ENCODE results near the gene REEP1. TPM values are rescaled to one million over a fixed set of nuclear protein-coding genes. Genes with fewer than 3 reads are reported as not detected.

The REEP1 gene
- total RNA-seq, 3 donors from 2014 or later = 3.8 to 50.3 (median 6.1) TPM

- no peak for ATAC-seq
- DNase-seq = no peak
- Histone ChIP-seq H3K9me3 (no peaks in the 10 kb centered on the region), H3K4me3 (no peak overlapping the region), H3K36me3 (ENCODE audit: low read depth) (no peaks in the 10 kb centered on the region), H3K4me1 (ENCODE audit: low read depth) (no peaks in the 10 kb centered on the region)
- TF ChIP-seq CTCF (IDR thresholded peaks at IDR 0.05) = no peak
- intact Hi-C loops (cut with DNase I, micrococcal nuclease) = no loop called here
These were observed 104.0 kb downstream of the REEP1 start for GRCh38 chr2:86233436-86233835.

DNA sequence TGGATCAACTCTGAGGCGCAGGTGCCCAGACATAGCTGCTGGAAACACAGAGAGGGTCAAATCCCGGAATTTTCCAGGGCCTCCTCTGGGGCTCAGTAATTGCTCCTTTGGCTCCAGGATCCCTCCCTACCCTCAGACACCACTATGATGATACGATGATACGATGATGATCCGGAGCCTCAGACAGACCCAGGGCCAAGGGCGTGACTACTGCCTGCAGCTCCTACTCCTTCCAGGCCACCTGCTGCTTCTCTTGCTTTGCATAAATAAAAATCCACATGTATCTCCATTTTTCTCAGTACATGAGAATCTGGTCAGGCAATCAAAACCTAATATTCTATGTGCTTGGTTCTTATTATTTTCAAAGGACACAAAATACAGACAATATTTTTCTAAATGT lies 104.5 kb downstream of the REEP1 start:
- ATAC-seq = no peak
- Histone ChIP-seq H3K9me3 (no peaks in the 10 kb centered on the region), H3K4me1 (ENCODE audit: low read depth) (no peaks in the 10 kb centered on the region), H3K4me3 (no peak overlapping the region), H3K36me3 (ENCODE audit: low read depth) (no peaks in the 10 kb centered on the region)
- intact Hi-C loops (cut with DNase I, micrococcal nuclease) = no loop called here
- DNase-seq = no peak
- TF ChIP-seq CTCF (IDR thresholded peaks at IDR 0.05) = no peak

GRCh38 chr2:86232373-86232784 lies 105.0 kb downstream of the REEP1 start:
- intact Hi-C loops (cut with DNase I, micrococcal nuclease) = no loop called here
- TF ChIP-seq CTCF (IDR thresholded peaks at IDR 0.05) = no peak
- ATAC-seq (no peak), DNase-seq (no peak)
- H3K9me3 ChIP-seq = no peaks in the 10 kb centered on the region
- H3K36me3 ChIP-seq (ENCODE audit: low read depth) = no peaks in the 10 kb centered on the region
- no peak overlapping the region for H3K4me3 ChIP-seq
- H3K4me1 ChIP-seq (ENCODE audit: low read depth) = no peaks in the 10 kb centered on the region

DNA sequence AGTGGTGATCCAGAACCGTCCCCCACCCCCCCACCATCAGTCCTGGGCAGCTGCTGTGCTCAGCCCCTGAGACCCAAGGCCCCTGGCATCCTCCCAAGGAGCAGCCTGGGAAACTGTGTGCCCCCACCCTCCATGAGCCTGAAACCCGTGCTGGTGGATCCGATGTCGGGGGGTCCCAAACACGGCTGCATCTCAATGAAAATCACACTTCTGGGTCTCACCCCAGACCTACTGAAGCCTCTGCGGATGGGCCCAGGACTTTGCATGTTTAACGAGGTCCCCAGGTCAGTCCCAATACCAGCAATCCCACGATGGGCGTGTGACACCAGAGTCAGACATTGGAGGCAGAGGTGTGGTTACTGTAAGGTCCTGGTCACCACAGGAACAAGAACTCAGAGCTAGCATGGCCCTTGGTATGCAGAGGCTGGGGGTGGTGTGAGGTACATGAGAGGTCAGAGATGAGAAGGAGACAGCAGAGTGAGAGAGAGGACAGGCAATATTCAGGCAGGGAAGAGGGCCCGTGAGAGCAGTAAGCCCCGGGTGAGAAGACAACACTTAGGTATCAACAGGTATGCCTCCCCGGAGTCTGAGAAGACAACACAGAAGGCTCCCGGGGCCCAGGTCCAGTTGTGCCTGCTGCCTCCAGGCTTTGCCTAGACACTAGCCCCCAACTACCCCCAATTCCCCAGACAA lies 105.6 kb downstream of the REEP1 start:
- Histone ChIP-seq H3K9me3 (no peaks in the 10 kb centered on the region), H3K4me3 (no peak overlapping the region), H3K36me3 (ENCODE audit: low read depth) (no peaks in the 10 kb centered on the region), H3K4me1 (ENCODE audit: low read depth) (no peaks in the 10 kb centered on the region)
- DNase-seq (no peak), ATAC-seq (no peak)
- no peak for TF ChIP-seq CTCF (IDR thresholded peaks at IDR 0.05)
- intact Hi-C loops (cut with DNase I, micrococcal nuclease) = no loop called here

DNA sequence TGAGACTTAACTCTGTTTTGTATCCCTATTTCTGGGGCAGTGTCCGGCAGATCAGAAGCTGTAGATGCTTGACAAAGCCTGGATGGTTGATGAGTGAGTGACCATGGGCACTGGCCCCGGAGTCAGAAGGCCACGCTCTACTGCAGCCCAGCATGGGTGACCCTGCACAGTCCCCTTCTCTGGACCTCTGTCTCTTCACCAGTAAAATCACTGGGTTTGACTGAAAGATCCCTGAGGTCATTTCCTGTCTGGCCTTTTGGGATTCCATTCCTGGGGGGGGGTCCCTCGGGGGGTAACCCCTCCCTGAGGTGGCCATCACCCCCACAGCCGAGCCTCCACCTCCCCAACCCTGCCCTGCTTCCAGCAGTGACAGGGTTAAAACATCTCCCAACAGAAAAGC lies 106.5 kb downstream of the REEP1 start:
- no peaks in the 10 kb centered on the region for H3K9me3 ChIP-seq
- H3K4me3 ChIP-seq = no peak overlapping the region
- H3K36me3 ChIP-seq (ENCODE audit: low read depth) = no peaks in the 10 kb centered on the region
- H3K4me1 ChIP-seq (ENCODE audit: low read depth) = no peaks in the 10 kb centered on the region
- ATAC-seq (no peak), DNase-seq (no peak)
- intact Hi-C loops (cut with DNase I, micrococcal nuclease) = no loop called here
- TF ChIP-seq CTCF (IDR thresholded peaks at IDR 0.05) = no peak
